ENCODE data around the gene SPPL3. TPM values are rescaled to one million over a fixed set of nuclear protein-coding genes. Genes with fewer than 3 reads are reported as not detected.
"Not testable (repeated sequence)": the region's sequence is repeated elsewhere in the genome, so short reads cannot be mapped to it uniquely, and the experiment has no call there.

The SPPL3 gene, protein sequence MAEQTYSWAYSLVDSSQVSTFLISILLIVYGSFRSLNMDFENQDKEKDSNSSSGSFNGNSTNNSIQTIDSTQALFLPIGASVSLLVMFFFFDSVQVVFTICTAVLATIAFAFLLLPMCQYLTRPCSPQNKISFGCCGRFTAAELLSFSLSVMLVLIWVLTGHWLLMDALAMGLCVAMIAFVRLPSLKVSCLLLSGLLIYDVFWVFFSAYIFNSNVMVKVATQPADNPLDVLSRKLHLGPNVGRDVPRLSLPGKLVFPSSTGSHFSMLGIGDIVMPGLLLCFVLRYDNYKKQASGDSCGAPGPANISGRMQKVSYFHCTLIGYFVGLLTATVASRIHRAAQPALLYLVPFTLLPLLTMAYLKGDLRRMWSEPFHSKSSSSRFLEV
- 10 to 100 TPM; 41.0 to 76.9 (median 47.6) TPM for total RNA-seq
- polyA plus RNA-seq, result 10 to 100 TPM in 2 of 3 donors, 1 to 10 TPM in 1; 9.0 to 13.6 (median 10.7) TPM
- long read RNA-seq, donor 1, full-length matches to known transcripts, result 8 of 13 reads
- long read RNA-seq, donor 1, partial matches to known transcripts, result 5 of 13 reads
- long read RNA-seq, donor 1, other reads (novel, unspliced or antisense), result 0 of 13 reads
- long read RNA-seq, donor 2, full-length matches to known transcripts, result 10 of 10 reads
- long read RNA-seq, donor 2, partial matches to known transcripts, result 0 of 10 reads
- long read RNA-seq, donor 2, other reads (novel, unspliced or antisense), result 0 of 10 reads

DNA sequence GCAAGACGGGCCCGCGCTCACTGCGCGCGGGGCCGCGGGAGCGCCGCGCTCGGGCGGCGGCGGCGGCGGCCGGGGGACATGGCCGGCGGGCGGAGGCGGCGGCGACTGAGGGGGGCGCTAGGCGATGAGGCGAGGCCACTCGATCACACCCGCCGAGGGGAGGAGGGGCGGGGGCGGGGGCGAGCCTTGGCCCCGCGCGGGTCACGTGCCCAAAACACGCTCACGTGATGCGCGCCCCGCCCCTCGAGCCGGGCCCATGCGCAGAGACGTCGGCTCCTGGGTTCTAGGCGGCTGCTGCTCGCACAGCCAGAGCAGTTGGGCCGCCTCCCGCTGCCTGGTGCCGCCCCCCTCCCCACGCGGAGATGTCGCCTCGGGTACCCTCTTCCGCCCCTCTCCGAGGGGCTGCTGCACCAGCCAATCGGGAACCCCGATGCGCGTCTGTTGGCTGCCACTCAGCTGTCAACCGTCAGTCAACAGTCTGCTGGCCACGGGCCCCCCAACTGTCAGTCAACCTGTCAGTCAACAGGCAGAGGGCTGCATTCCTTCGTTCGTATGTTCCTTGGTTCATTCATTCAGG is at the start of gene SPPL3:
Gene SPPL3 (minus strand): TSS at position 162 of the 577 bp plus-strand sequence. CDS start 491 bp downstream, outside the sequence.
- peaks cover 0 to 15% (median 0%) of the 10 kb centered on the region in 6 donors for H3K36me3 ChIP-seq
- H3K27ac ChIP-seq, result peak within 1 kb of the TSS; percentile 81 to 97 (median 95)
- peak within 1 kb of the TSS; percentile 82 to 98 (median 92) for H3K4me3 ChIP-seq
- peak; percentile 98 for DNase-seq
- WGBS, 5 donors, result 1 to 2% (median 1%) methylated on average over 11 to 66 of the region's 66 CpGs
- peaks cover 22 to 50% (median 40%) of the 10 kb centered on the region in 6 donors for H3K4me1 ChIP-seq
- H3K27me3 ChIP-seq (replicated peaks in 1 of 7), result no peaks in the 10 kb centered on the region
- TF ChIP-seq, protein P1, sequence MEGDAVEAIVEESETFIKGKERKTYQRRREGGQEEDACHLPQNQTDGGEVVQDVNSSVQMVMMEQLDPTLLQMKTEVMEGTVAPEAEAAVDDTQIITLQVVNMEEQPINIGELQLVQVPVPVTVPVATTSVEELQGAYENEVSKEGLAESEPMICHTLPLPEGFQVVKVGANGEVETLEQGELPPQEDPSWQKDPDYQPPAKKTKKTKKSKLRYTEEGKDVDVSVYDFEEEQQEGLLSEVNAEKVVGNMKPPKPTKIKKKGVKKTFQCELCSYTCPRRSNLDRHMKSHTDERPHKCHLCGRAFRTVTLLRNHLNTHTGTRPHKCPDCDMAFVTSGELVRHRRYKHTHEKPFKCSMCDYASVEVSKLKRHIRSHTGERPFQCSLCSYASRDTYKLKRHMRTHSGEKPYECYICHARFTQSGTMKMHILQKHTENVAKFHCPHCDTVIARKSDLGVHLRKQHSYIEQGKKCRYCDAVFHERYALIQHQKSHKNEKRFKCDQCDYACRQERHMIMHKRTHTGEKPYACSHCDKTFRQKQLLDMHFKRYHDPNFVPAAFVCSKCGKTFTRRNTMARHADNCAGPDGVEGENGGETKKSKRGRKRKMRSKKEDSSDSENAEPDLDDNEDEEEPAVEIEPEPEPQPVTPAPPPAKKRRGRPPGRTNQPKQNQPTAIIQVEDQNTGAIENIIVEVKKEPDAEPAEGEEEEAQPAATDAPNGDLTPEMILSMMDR (IDR thresholded peaks at IDR 0.05 in 8 of 11, conservative IDR thresholded peaks at IDR 0.05 in 3 of 11), result peak in 1 of 11 experiments; percentile 27
- TF ChIP-seq POLR2A (IDR thresholded peaks at IDR 0.05), result peak in 2 of 3 donors; percentile 41 to 52
- TF ChIP-seq POLR2AphosphoS5 (IDR thresholded peaks at IDR 0.05), result peak; percentile 91 to 94 (median 93)
- H3K9me3 ChIP-seq, result no peaks in the 10 kb centered on the region
- intact Hi-C loops (cut with DNase I; ENCODE audit: low total_unique reads), result no loop called here

DNA sequence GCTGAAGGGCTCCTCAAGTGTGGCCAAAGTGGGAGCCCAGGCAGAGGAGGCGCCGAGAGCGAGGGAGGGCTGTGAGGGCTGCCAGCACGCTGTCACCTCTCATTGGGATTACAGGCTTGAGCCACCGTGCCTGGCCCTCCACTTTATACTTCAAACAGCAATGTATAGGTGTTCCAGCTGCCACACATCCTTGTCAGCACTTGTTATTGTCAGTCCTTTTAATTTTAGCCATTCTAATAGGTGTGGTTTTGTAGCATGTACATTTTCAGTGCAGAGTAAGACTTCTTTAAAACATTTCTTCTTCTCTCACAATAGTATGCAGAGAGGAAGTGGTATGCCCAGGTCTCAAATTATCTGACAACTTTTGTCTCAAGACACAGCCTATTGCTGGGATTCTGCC is 46.6 kb upstream of the SPPL3 start:
- Histone ChIP-seq H3K36me3 (no peaks in the 10 kb centered on the region), H3K27me3 (replicated peaks in 1 of 7) (no peaks in the 10 kb centered on the region), H3K9me3 (no peaks in the 10 kb centered on the region), H3K27ac (no peak overlapping the region), H3K4me3 (no peak overlapping the region), H3K4me1 (no peaks in the 10 kb centered on the region)
- DNase-seq, result no peak
- WGBS, 5 donors, result 90 to 97% (median 95%) methylated on average over 5 of the region's 5 CpGs
- intact Hi-C loops (cut with DNase I; ENCODE audit: low total_unique reads), result no loop called here
- no peak for TF ChIP-seq POLR2AphosphoS5 (IDR thresholded peaks at IDR 0.05)

DNA sequence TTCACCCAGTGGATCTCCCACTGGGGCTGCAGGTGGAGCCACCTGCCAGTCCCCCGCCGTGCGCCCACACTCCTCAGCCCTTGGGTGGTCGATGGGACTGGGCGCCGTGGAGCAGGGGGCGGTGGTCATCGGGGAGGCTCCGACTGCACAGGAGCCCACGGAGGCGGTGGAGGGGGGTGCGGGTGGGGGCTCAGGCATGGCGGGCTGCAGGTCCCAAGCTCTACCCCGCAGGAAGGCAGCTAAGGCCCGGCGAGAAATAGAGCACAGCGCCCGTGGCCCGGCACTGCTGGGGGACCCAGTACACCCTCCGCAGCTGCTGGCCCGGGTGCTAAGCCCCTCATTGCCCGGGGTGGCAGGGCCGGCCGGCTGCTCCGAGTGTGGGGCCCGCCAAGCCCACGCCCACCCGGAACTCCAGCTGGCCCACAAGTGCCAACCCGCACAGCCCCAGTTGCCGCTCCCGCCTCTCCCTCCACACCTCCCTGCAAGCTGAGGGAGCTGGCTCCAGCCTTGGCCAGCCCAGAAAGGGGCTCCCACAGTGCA is 46.2 kb upstream of the SPPL3 start:
- H3K27me3 ChIP-seq (replicated peaks in 1 of 7); H3K9me3 ChIP-seq; H3K4me3 ChIP-seq; intact Hi-C loops (cut with DNase I; ENCODE audit: low total_unique reads); H3K36me3 ChIP-seq; H3K27ac ChIP-seq; H3K4me1 ChIP-seq: not testable (repeated sequence)
- WGBS, 5 donors, result 95 to 98% (median 96%) methylated on average over 21 to 31 of the region's 31 CpGs
- DNase-seq, result peak; percentile 30

DNA sequence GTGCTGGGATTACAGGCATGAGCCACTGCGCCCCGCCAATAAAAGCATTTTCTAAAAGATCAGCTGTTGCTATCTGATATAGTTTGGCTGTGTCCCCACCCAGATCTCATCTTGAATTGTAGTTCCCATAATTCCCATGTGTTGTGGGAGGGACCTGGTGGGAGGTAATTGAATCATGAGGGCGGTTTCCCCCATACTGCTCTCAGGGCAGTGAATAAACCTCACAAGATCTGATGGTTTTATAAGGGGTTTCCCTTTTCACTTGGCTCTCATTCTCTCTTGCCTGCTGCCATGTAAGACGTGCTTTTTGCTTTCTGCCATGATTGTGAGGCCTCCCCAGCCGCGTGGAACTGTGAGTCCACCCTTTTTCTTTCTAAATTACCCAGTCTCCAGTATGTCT is 41.4 kb upstream of the SPPL3 start:
- H3K27ac ChIP-seq; DNase-seq; H3K4me1 ChIP-seq; H3K36me3 ChIP-seq; H3K27me3 ChIP-seq (replicated peaks in 1 of 7); H3K4me3 ChIP-seq; H3K9me3 ChIP-seq; intact Hi-C loops (cut with DNase I; ENCODE audit: low total_unique reads): not testable (repeated sequence)
- WGBS, 5 donors, result 86 to 91% (median 90%) methylated on average over 6 of the region's 6 CpGs

DNA sequence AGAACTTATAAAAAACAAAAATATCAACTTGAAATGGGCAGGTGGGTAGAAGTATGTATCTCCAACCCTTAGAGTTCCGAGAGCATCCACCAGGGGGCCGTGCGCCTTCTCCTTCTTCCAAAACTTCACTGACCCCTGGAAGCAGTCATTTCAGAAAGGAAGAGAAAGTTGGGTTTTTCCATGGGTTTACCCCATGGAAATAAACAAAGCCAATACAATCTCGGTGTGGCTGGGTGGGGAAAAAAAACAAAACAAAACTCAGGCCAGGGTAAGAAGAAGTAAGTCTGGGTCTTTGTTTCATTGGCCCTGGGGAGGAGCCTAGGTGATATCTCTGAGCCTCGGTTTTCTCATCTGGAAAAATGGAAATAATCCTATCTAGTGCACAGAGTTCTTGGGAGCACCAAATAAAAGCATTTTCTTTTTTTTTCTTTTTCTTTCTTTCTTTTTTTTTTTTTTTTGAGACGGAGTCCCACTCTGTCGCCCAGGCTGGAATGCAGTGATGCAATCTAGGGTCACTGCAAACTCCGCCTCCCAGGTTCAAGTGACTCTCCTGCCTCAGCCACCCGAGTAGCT is 40.6 kb upstream of the SPPL3 start:
- TF ChIP-seq, protein P1 (IDR thresholded peaks at IDR 0.05 in 8 of 11, conservative IDR thresholded peaks at IDR 0.05 in 3 of 11), result peak; percentile 21 to 75 (median 66)
- TF ChIP-seq POLR2AphosphoS5 (IDR thresholded peaks at IDR 0.05), result no peak
- H3K27ac ChIP-seq, result no peak overlapping the region
- H3K4me3 ChIP-seq, result no peak overlapping the region
- no peaks in the 10 kb centered on the region for H3K36me3 ChIP-seq
- peak; percentile 71 for DNase-seq
- WGBS, 5 donors, result 46 to 54% (median 52%) methylated on average over 9 of the region's 9 CpGs
- peaks cover 0 to 13% (median 3%) of the 10 kb centered on the region in 6 donors for H3K4me1 ChIP-seq
- no peaks in the 10 kb centered on the region for H3K9me3 ChIP-seq
- intact Hi-C loops (cut with DNase I; ENCODE audit: low total_unique reads), result no loop called here
- H3K27me3 ChIP-seq (replicated peaks in 1 of 7), result no peaks in the 10 kb centered on the region
